Measurements from ENCODE around the gene DGKI.
"Not testable (repeated sequence)": the region's sequence is repeated elsewhere in the genome, so short reads cannot be mapped to it uniquely, and the experiment has no call there.

DNA sequence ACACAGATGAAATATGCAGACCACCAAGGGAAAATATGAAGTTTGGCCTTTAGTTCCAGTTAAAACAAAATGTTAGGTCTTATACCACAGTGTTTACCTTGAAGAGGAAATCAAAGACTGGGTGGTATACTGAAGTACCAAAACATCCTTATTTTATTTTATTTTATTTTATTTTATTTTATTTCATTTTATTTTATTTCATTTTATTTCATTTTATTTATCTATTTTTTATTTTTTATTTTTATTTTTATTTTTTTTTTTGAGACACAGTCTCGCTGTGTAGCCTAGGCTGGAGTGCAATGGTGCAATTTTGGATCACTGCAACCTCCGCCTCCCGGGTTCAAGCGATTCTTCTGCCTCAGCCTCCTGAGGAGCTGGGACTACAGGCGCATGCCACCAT, 140.4 kb downstream of the DGKI start:
- TF ChIP-seq, protein P1, sequence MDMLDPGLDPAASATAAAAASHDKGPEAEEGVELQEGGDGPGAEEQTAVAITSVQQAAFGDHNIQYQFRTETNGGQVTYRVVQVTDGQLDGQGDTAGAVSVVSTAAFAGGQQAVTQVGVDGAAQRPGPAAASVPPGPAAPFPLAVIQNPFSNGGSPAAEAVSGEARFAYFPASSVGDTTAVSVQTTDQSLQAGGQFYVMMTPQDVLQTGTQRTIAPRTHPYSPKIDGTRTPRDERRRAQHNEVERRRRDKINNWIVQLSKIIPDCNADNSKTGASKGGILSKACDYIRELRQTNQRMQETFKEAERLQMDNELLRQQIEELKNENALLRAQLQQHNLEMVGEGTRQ (IDR thresholded peaks at IDR 0.05; ENCODE audit: low read depth, low read length): not testable (repeated sequence)
- TF ChIP-seq, protein P1 (CRISPR knock-in tag; IDR thresholded peaks at IDR 0.05; ENCODE audit: borderline replicate concordance): not testable (repeated sequence)
- TF ChIP-seq, protein P2, sequence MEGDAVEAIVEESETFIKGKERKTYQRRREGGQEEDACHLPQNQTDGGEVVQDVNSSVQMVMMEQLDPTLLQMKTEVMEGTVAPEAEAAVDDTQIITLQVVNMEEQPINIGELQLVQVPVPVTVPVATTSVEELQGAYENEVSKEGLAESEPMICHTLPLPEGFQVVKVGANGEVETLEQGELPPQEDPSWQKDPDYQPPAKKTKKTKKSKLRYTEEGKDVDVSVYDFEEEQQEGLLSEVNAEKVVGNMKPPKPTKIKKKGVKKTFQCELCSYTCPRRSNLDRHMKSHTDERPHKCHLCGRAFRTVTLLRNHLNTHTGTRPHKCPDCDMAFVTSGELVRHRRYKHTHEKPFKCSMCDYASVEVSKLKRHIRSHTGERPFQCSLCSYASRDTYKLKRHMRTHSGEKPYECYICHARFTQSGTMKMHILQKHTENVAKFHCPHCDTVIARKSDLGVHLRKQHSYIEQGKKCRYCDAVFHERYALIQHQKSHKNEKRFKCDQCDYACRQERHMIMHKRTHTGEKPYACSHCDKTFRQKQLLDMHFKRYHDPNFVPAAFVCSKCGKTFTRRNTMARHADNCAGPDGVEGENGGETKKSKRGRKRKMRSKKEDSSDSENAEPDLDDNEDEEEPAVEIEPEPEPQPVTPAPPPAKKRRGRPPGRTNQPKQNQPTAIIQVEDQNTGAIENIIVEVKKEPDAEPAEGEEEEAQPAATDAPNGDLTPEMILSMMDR (CRISPR knock-in tag; IDR thresholded peaks at IDR 0.05): not testable (repeated sequence)
- not testable (repeated sequence) for TF ChIP-seq MAZ (IDR thresholded peaks at IDR 0.05; ENCODE audit: borderline replicate concordance, low read depth, low read length); MAZ (CRISPR knock-in tag; IDR thresholded peaks at IDR 0.05; ENCODE audit: low read depth); ERF (CRISPR knock-in tag; IDR thresholded peaks at IDR 0.05)
